Amygdala (tissue), 56 donors: ENCODE results near the gene LRRC72.
"Not testable (repeated sequence)": the region's sequence is repeated elsewhere in the genome, so short reads cannot be mapped to it uniquely, and the experiment has no call there.

Source experiments
- DNase-seq, 56 donors: peaks; one replicate each; lab custom pipeline; 2025; lab: John Stamatoyannopoulos, UW

Gene LRRC72

GRCh38 chr7:16564909-16565426, 38.3 kb downstream of the LRRC72 start:
- peak in 1 of 56 donors; percentile 14 for DNase-seq

DNA sequence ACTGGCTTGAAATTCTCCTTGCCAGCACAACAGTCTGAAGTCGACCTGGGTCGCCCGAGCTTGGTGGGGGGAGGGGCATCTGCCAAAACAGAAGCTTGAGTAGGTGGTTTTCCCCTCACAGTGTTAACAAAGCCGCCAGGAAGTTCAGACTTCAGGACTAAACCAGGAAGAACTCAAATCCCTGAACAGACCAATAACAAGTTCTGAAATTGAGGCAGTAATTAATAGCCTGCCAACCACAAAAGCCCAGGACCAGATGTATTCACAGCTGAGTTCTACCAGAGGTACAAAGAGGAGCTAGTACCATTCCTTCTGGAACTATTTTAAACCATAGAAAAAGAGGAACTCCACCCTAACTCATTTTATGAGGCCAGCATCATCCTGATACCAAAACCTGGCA, 45.3 kb downstream of the LRRC72 start:
- DNase-seq = no peak

GRCh38 chr7:16579216-16579615, 52.6 kb downstream of the LRRC72 start:
- no peak for DNase-seq

DNA sequence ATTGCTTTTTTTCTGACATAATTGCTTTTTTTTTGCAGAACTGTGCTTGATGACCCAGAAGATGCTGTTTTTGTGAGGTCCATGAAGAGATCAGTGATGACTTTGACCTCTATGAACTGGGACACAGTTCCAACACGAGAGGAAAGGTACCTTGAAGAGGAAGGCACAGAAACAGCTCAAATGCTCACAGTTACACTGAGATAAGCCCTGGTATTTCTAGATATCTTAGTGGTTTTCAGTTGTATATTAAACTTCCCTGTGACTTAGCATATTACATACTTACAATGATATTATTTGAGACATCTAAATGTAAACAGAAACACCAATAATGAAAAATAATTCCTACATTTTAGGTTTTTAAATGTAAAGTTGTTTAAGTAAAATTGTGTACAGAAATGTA, 54.7 kb downstream of the LRRC72 start:
- DNase-seq = no peak

GRCh38 chr7:16583834-16584233, 57.2 kb downstream of the LRRC72 start:
- no peak for DNase-seq

GRCh38 chr7:16585540-16585939, 58.9 kb downstream of the LRRC72 start:
- no peak for DNase-seq

DNA sequence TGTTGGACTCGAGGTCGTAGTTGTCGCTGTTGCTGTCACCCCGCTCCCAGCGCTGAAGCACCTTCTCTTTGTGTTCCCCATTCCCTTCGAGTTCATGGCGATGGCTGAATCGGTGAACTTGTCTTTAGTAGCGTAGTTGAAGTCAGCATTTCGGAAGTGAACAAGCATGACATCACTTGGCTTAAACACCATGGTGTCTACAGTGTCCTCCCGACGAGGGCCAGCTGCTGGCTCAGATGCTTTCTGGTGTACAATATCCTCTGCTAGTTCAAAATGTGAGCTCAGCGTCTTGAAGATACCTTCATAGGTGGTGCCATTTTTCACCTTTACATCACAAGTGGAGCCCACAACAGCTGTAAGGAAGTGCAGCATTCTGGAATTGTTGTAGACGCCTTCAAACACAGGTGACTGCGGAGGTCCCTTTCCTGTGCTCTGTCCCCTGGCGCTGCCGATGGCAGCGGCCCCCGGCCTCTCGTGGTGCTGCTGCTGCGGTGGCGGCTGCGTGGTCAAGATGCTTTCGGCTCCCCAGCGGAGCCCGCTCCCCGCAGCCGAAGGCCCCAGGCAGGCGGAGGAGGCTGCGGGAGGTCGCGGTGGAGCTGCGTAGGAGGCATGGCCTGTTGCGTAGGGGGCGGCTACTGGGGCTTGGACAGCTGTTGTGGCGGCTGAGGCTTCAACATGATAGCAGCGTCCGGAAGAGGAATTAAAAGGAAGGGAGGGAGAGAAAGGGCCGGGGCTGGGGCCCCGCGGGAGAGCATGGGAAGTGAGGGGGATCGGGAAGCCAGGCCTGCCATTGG, 59.7 kb downstream of the LRRC72 start:
- DNase-seq = no peak

DNA sequence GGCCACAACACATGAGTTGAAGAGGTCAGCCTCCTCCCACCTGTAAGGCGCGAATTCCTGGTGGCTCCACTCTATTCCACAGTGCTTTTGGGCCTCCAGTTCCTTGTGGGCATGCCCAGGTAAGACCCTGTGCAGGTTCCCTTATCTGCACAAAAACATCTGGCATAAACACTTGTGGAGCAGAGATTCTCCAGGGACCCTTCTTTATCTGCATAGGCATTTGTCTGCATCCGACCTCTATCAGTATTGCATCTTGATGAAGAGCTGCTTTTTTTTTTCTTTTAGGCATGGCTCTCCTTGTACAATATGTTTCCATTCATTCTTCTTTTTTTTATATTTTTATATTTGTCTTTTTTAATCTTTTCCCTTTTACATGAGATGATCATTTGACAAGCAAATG, 60.5 kb downstream of the LRRC72 start:
- no peak for DNase-seq

- DNase-seq = no peak
These were observed 61.2 kb downstream of the LRRC72 start for GRCh38 chr7:16587790-16588189.

- no peak for DNase-seq
These were observed 63.3 kb downstream of the LRRC72 start for GRCh38 chr7:16589881-16590280.

DNA sequence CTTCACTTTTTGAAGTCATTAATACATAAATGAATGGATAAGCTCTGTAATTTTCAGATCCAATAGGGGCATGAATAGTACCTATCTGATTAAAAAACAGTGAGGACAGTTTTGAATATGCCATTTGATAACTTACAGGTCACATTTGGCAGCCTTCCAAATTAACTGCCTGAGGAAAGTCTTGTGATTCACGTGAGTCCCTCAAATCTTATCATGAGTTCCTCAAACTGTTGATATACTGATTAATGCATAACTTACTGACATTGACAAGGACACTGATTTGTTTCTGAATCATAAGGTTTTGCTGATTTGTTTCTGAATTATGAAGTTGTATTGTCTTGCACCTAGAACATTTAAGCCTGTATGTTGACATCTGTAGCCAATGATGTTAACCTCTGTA, 63.8 kb downstream of the LRRC72 start:
- DNase-seq = no peak

DNA sequence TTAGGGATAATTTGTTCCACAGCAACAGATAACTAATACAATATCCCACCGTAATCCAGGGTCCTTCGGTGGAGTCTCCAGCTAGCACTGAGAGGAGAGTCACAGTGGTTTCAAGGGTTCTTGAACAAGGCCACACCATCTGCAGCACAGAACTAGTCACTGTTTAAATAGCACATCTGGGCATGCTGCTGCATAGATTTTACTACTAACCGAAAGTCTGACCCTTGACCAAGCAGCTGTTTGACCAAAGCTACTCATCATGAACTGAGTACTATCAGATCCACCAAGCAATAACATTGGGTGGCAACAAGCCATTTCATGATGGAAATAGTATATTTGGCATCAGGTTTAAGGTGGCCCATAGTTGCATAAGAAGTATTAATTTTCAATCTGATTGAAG, 65.8 kb downstream of the LRRC72 start:
- DNase-seq = no peak

DNA sequence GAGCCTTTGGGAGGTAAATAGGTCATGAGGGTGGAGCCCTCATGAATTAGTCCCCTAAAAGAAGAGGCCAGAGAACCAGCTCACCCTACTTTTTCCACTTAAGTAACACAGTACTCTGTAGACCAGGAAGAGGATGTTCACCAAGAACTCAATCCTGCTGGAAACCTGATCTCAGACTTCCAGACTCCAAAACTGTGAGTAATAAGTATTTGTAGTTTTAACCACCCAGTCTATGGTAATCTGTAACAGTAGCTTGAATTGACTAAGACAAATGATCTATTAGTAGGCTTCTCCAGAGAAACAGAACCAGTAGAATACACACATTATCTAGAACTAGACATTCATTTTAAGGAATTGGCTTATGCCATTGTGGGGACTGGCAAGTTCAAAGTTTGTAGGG, 67.4 kb downstream of the LRRC72 start:
- no peak for DNase-seq

DNA sequence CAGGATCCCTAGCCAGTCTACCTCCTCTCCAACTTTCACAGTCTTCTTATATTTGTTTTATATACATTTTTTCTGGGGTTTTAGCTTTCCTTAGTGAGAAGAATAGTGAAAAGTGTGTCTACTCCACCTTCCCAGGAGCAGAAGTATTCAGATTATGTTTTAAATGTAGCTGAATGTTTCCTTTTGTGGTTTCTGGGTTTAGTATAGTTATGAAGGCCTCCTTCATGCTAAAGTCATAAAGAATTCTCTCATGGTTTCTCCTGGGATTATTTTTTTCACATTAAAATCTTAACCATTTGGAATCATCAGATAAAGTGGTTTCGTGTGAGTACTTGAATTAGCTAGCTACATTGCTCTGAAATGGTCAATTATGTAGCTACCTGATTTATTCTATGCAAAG, 68.1 kb downstream of the LRRC72 start:
- DNase-seq = no peak

DNA sequence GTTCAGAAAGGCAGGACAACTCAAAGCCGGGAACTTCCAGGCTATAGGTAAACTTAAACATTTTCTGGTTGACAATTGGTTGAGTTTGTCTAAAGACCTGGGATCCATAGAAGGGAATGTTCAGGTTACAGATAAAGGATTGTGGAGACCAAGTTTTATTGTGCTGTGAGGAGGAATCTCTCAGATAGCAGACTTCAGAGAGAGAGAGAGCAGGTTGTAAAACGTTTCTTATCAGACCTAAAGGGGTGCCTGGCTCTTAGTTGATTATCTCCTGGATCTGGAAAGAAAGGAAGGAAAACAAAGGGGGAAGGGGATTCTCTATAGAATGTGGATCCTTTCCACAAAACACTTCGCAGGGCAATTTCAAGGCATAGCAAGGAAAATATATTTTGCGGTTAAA, 69.0 kb downstream of the LRRC72 start:
- not testable (repeated sequence) for DNase-seq

DNA sequence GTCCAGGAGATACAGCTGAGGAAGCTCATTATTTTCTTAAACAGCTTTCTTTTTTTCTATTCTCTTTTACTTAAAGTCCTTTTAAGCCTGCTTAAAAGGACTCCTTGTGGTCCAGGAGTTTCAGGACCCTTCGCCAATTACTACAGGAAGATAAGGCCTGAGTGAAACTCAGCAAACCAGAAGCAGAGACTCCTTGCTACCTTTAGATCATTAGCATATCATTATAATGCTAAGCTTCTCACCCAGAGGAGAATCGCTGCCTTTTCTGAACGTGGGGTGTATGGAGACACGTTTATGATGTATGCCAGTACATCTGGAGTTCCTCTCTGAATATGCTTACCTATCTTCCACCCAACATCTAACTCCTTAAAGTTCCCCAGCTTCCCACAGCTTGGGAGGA, 71.4 kb downstream of the LRRC72 start:
- DNase-seq = no peak

- DNase-seq = no peak
These were observed 73.2 kb downstream of the LRRC72 start for GRCh38 chr7:16599860-16600259.

GRCh38 chr7:16603633-16604032, 77.0 kb downstream of the LRRC72 start:
- no peak for DNase-seq

GRCh38 chr7:16604054-16604453, 77.4 kb downstream of the LRRC72 start:
- DNase-seq = peak in 1 of 56 donors; percentile 11

- DNase-seq = no peak
These were observed 80.1 kb downstream of the LRRC72 start for GRCh38 chr7:16606704-16607103.

DNA sequence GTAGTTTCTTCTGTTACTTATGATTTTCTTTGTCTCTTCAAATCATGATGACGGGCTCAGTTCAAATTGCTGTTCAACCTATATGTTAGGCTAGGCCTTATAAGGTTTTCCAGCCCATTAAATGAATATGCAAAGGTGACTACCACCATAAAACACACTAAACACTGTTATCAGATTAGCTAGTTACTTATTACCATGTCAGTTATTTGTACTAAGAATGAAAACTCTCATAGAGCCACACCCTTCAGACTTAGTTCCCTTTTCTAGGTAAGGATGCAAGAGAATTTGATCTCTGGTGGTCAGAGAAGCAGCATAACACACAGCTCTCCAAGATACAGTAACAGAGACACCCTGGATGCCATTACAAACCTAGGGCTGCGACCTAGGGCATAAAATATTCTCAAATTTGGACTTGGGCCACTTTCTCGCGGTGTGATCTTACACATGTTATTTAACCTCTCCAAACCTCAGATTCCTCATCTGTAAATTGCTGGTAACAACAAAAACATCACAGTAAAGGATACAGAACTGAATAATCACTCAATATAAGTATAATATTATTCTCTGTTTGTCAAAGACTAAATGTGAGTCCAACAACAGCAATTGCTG, 83.3 kb downstream of the LRRC72 start:
- DNase-seq = no peak

DNA sequence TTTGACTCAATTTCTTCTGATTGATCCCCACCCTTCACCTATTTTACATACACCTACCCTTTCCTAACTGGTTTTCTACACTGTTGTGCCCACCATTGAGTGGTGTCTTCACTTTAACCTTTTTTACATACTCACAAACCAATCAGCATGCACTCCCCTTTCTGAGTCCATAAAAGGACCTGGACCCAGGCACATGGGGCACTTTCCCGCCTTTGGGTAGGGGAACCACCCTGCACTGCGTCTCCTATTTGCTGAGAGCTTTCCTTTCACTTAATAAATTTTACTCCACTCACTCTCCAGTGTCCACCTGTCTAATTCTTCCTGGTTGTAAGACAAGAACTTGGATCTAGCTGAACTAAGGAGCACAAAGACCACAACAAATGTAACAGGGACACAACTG, 85.1 kb downstream of the LRRC72 start:
- DNase-seq = no peak
